GM06990 (cell line): ENCODE data around the gene DDX51.
A peak's percentile ranks its signal among the peaks of the same experiment; 100 is the strongest.

Experiments
- DNase-seq: peaks from one replicate; pipeline ENCODE4 v3.0.0-alpha.2; 2011; ENCODE audit not compliant: insufficient read length; ENCODE audit errors: extremely low read depth
- H3K27me3 ChIP-seq: replicated peaks from 2 replicates; pipeline ENCODE4 v1.6.0; 2011; ENCODE audit warnings: low read length; ENCODE audit not compliant: control insufficient read depth, insufficient read depth
- H3K36me3 ChIP-seq: 2 replicates; pipeline ENCODE4 v1.5.1; 2011; ENCODE audit warnings: low read length; ENCODE audit not compliant: control insufficient read depth, insufficient read depth
- H3K4me3 ChIP-seq: replicated peaks from 2 replicates; pipeline ENCODE4 v1.5.1; 2011; ENCODE audit warnings: low read depth, mild to moderate bottlenecking, control low read depth, low read length
- CTCF ChIP-seq: IDR thresholded peaks from 2 replicates; pipeline ENCODE4 v1.5.1; 2011; ENCODE audit warnings: low read length, control low read depth, mild to moderate bottlenecking, inconsistent platforms; ENCODE audit not compliant: insufficient read depth, poor library complexity, severe bottlenecking

DDX51 gene

GRCh38 chr12:132144115-132144809 is at the start of gene DDX51, which contains the start of gene NOC4L:
Gene DDX51 (minus strand): TSS chr12:132144319. CDS start chr12:132144296, 23 bp downstream.
Gene NOC4L (plus strand): TSS chr12:132144457. CDS start chr12:132144489, 32 bp downstream.
- Histone ChIP-seq H3K27me3 (no peaks in the 10 kb centered on the region), H3K4me3 (peak within 1 kb of the TSS; percentile 92), H3K36me3 (peaks cover 35% of the 10 kb centered on the region)
- peak; percentile 97 for DNase-seq
- no peak for TF ChIP-seq CTCF

GRCh38 chr12:132191715-132192553 is 47.8 kb upstream of the DDX51 start:
- no peaks in the 10 kb centered on the region for H3K36me3 ChIP-seq
- H3K27me3 ChIP-seq, result no peaks in the 10 kb centered on the region
- TF ChIP-seq CTCF, result no peak
- H3K4me3 ChIP-seq, result no peak overlapping the region
- no peak for DNase-seq

- H3K36me3 ChIP-seq, result no peaks in the 10 kb centered on the region
- no peak overlapping the region for H3K4me3 ChIP-seq
- no peaks in the 10 kb centered on the region for H3K27me3 ChIP-seq
- no peak for DNase-seq
- TF ChIP-seq CTCF, result no peak
Measured at GRCh38 chr12:132190834-132191500, 46.8 kb upstream of the DDX51 start.

GRCh38 chr12:132190012-132190755 is 46.1 kb upstream of the DDX51 start:
- H3K27me3 ChIP-seq, result no peaks in the 10 kb centered on the region
- DNase-seq, result no peak
- peak overlapping the region; percentile 53 for H3K4me3 ChIP-seq
- no peak for TF ChIP-seq CTCF
- no peaks in the 10 kb centered on the region for H3K36me3 ChIP-seq

GRCh38 chr12:132189378-132190011 is 45.4 kb upstream of the DDX51 start:
- H3K27me3 ChIP-seq, result no peaks in the 10 kb centered on the region
- no peak for TF ChIP-seq CTCF
- peak; percentile 91 for DNase-seq
- no peaks in the 10 kb centered on the region for H3K36me3 ChIP-seq
- peak overlapping the region; percentile 53 for H3K4me3 ChIP-seq
